Caco-2 (cell line): ENCODE measurements around the gene USP44. TPM values are rescaled to one million over a fixed set of nuclear protein-coding genes. Genes with fewer than 3 reads are reported as not detected.

Source experiments
- BruUV-seq: library from RNA; stranded (reverse); fragments of 400-500 nt; replicated peaks from 2 replicates; lab custom pipeline; 2021; lab: Mats Ljungman, UMichigan
- CTCF ChIA-PET: fragments of 300-600 bp; sonication (Branson Sonifier 250); formaldehyde crosslinking; loops from one replicate; lab custom pipeline; 2022; ENCODE audit warnings: antibody characterized with exemption; lab: Charles Lee
- POLR2A ChIA-PET: fragments of 300-600 bp; sonication (Branson Sonifier 250); formaldehyde crosslinking; loops from one replicate; lab custom pipeline; 2022; ENCODE audit warnings: antibody characterized with exemption; lab: Charles Lee
- DNase-seq, 2 experiments: peaks; one replicate each; pipeline versions ENCODE4 v3.0.0 to v3.0.0-alpha.2; 2020 to 2022
- H3K27me3 ChIP-seq: replicated peaks from 2 replicates; pipeline ENCODE4 v1.6.0; 2011; ENCODE audit warnings: low read length; ENCODE audit not compliant: control insufficient read depth, insufficient read depth
- H3K36me3 ChIP-seq: 2 replicates; pipeline ENCODE4 v1.5.1; 2011; ENCODE audit warnings: low read length; ENCODE audit not compliant: control insufficient read depth, insufficient read depth
- H3K4me1 ChIP-seq: fragments of 250-450 bp; sonication (Bioruptor Pico); 2 replicates; pipeline ENCODE4 v1.5.1; 2020; ENCODE audit warnings: mild to moderate bottlenecking
- H3K4me3 ChIP-seq: 2 replicates; pipeline ENCODE4 v1.5.1; 2011; ENCODE audit warnings: low read depth, mild to moderate bottlenecking, control low read depth, low read length
- H3K9me3 ChIP-seq: fragments of 250-450 bp; sonication (Bioruptor Pico); 2 replicates; pipeline ENCODE4 v1.5.1; 2020; ENCODE audit warnings: mild to moderate bottlenecking, moderate library complexity
- H3K27ac Mint-ChIP-seq: one replicate; pipeline ENCODE4 v1.8.0; 2022; ENCODE audit warnings: mixed read lengths; ENCODE audit not compliant: unreplicated experiment
- H3K27me3 Mint-ChIP-seq: one replicate; pipeline ENCODE4 v1.8.0; 2022; ENCODE audit warnings: mixed read lengths; ENCODE audit not compliant: insufficient read depth, unreplicated experiment
- H3K36me3 Mint-ChIP-seq: one replicate; pipeline ENCODE4 v1.8.0; 2022; ENCODE audit warnings: mild to moderate bottlenecking, mixed read lengths; ENCODE audit not compliant: insufficient read depth, unreplicated experiment
- H3K4me1 Mint-ChIP-seq: one replicate; pipeline ENCODE4 v1.8.0; 2022; ENCODE audit warnings: low read depth, mixed read lengths; ENCODE audit not compliant: unreplicated experiment
- H3K4me3 Mint-ChIP-seq: one replicate; pipeline ENCODE4 v1.8.0; 2022; ENCODE audit warnings: mild to moderate bottlenecking, moderate library complexity, mixed read lengths; ENCODE audit not compliant: unreplicated experiment
- H3K9me3 Mint-ChIP-seq: one replicate; pipeline ENCODE4 v1.8.0; 2022; ENCODE audit warnings: mixed read lengths; ENCODE audit not compliant: unreplicated experiment
- CTCF ChIP-seq, 2 experiments: fragments of 200-600 bp in 1 of 2; IDR thresholded peaks; 1 replicate in 1 of 2; 2 replicates in 1 of 2; pipeline versions ENCODE4 v1.5.1 to v1.8.0; 2011 to 2022; ENCODE audit warnings: antibody characterized with exemption in 1 of 2, control low read depth in 1 of 2, inconsistent platforms in 1 of 2, low read depth in 1 of 2, low read length in 1 of 2, mild to moderate bottlenecking in 1 of 2, moderate library complexity in 1 of 2; ENCODE audit not compliant: insufficient read depth in 1 of 2, severe bottlenecking in 1 of 2, unreplicated experiment in 1 of 2
- intact Hi-C: fragments of 100-400 bp; cut with micrococcal nuclease; formaldehyde crosslinking; loops from one replicate; pipeline ENCODE4 v1.10.0; 2022; ENCODE audit not compliant: unreplicated experiment
- total RNA-seq: library from RNA; stranded (reverse); gene quantifications from 2 replicates; pipeline ENCODE4 v1.2.3, GENCODE V29; 2022

USP44 gene
- total RNA-seq, 1 experiment from 2014 or later, result 0.14 TPM

GRCh38 chr12:95528431-95528830 is 22.8 kb downstream of the USP44 start:
- no peaks in the 10 kb centered on the region for H3K36me3 Mint-ChIP-seq
- peaks cover 12% of the 10 kb centered on the region for H3K4me1 ChIP-seq
- peaks cover 16% of the 10 kb centered on the region for H3K4me1 Mint-ChIP-seq
- TF ChIP-seq CTCF (IDR thresholded peaks at IDR 0.05; ENCODE audit: insufficient read depth in 1 of 2, low read depth in 1 of 2, low read length in 1 of 2, severe bottlenecking in 1 of 2, unreplicated experiment in 1 of 2), result no peak
- no peak for DNase-seq
- no peaks in the 10 kb centered on the region for H3K9me3 Mint-ChIP-seq
- H3K36me3 ChIP-seq, result no peaks in the 10 kb centered on the region
- ChIA-PET CTCF (no interaction called here), POLR2A (no interaction called here)
- intact Hi-C loops, result no loop called here
- BruUV-seq, result no TSS peak
- H3K27ac Mint-ChIP-seq, result no peak overlapping the region
- no peak overlapping the region for H3K4me3 Mint-ChIP-seq
- no peak overlapping the region for H3K4me3 ChIP-seq
- H3K9me3 ChIP-seq, result no peaks in the 10 kb centered on the region
- no peaks in the 10 kb centered on the region for H3K27me3 Mint-ChIP-seq
- no peaks in the 10 kb centered on the region for H3K27me3 ChIP-seq

- no peak overlapping the region for H3K27ac Mint-ChIP-seq
- no peak for TF ChIP-seq CTCF (IDR thresholded peaks at IDR 0.05; ENCODE audit: insufficient read depth in 1 of 2, low read depth in 1 of 2, low read length in 1 of 2, severe bottlenecking in 1 of 2, unreplicated experiment in 1 of 2)
- no TSS peak for BruUV-seq
Measured at GRCh38 chr12:95522692-95523091, 28.6 kb downstream of the USP44 start.

GRCh38 chr12:95520816-95521215 is 30.5 kb downstream of the USP44 start:
- no peaks in the 10 kb centered on the region for H3K9me3 ChIP-seq
- no peak for TF ChIP-seq CTCF (IDR thresholded peaks at IDR 0.05; ENCODE audit: insufficient read depth in 1 of 2, low read depth in 1 of 2, low read length in 1 of 2, severe bottlenecking in 1 of 2, unreplicated experiment in 1 of 2)
- no peaks in the 10 kb centered on the region for H3K36me3 ChIP-seq
- no peak overlapping the region for H3K4me3 ChIP-seq
- H3K4me1 ChIP-seq, result peaks cover 24% of the 10 kb centered on the region
- no TSS peak for BruUV-seq
- Mint-ChIP-seq H3K4me3 (no peak overlapping the region), H3K9me3 (no peaks in the 10 kb centered on the region), H3K27me3 (no peaks in the 10 kb centered on the region), H3K4me1 (peaks cover 10% of the 10 kb centered on the region), H3K27ac (no peak overlapping the region), H3K36me3 (peaks cover 16% of the 10 kb centered on the region)
- POLR2A ChIA-PET, result no interaction called here
- intact Hi-C loops, result no loop called here
- no peak for DNase-seq
- CTCF ChIA-PET, result no interaction called here
- H3K27me3 ChIP-seq, result no peaks in the 10 kb centered on the region

More at GRCh38 chr12:95522692-95523091, 28.6 kb downstream of the USP44 start:
- Mint-ChIP-seq H3K4me1 (no peaks in the 10 kb centered on the region), H3K36me3 (peaks cover 16% of the 10 kb centered on the region), H3K4me3 (no peak overlapping the region), H3K9me3 (no peaks in the 10 kb centered on the region), H3K27me3 (no peaks in the 10 kb centered on the region)
- Histone ChIP-seq H3K36me3 (no peaks in the 10 kb centered on the region), H3K4me1 (peaks cover 8% of the 10 kb centered on the region; the same call in 1 of the 2 replicates), H3K27me3 (no peaks in the 10 kb centered on the region), H3K9me3 (no peaks in the 10 kb centered on the region), H3K4me3 (no peak overlapping the region)
- ChIA-PET CTCF (no interaction called here), POLR2A (no interaction called here)
- intact Hi-C loops, result no loop called here
- DNase-seq, result no peak
